ENCODE results near the gene LLGL2. TPM values are rescaled to one million over a fixed set of nuclear protein-coding genes. Genes with fewer than 3 reads are reported as not detected.
"Not testable (repeated sequence)": the region's sequence is repeated elsewhere in the genome, so short reads cannot be mapped to it uniquely, and the experiment has no call there.

Gene LLGL2
- total RNA-seq, 1 experiment from 2014 or later, result 10.8 TPM

GRCh38 chr17:75476752-75477489, 48.6 kb upstream of the LLGL2 start:
- no peak for DNase-seq (ENCODE audit: low spot score)
- no peak overlapping the region for H3K4me3 ChIP-seq (ENCODE audit: low read depth, low read length, poor library complexity, severe bottlenecking)
- peaks cover 12% of the 10 kb centered on the region for H3K36me3 ChIP-seq (ENCODE audit: insufficient read depth, low read length, poor library complexity, severe bottlenecking)
- no peaks in the 10 kb centered on the region for H3K9me3 ChIP-seq (ENCODE audit: low read depth, low read length, poor library complexity, severe bottlenecking)
- BruUV-seq (replicated peaks), result no TSS peak
- intact Hi-C loops (cut with micrococcal nuclease; ENCODE audit: unreplicated experiment), result no loop called here
- no peaks in the 10 kb centered on the region for H3K27me3 ChIP-seq (replicated peaks; ENCODE audit: insufficient read depth, low read depth, low read length, poor library complexity)
- POLR2A ChIA-PET (ENCODE audit: low non-redundant PET), result interaction anchor here (0.7 kb wide), 1 partner anchor 17 kb away, joined by 7 read pairs; no protein-coding TSS in a partner anchor
- CTCF ChIA-PET, result interaction anchor here (0.7 kb wide), 1 partner anchor 11 kb away, joined by 4 read pairs; no protein-coding TSS in a partner anchor
- H3K4me1 ChIP-seq (ENCODE audit: insufficient read depth, low read length, poor library complexity, severe bottlenecking), result no peaks in the 10 kb centered on the region
- H3K27ac ChIP-seq (ENCODE audit: low read depth, low read length, poor library complexity, severe bottlenecking), result no peak overlapping the region
- TF ChIP-seq CTCF (conservative IDR thresholded peaks at IDR 0.05; ENCODE audit: low read depth, low read length) (no peak), EZH2 (IDR thresholded peaks at IDR 0.05; ENCODE audit: borderline replicate concordance, low read depth, low read length, poor library complexity, severe bottlenecking) (no peak)

- H3K9me3 ChIP-seq (ENCODE audit: low read depth, low read length, poor library complexity, severe bottlenecking); DNase-seq (ENCODE audit: low spot score); H3K4me1 ChIP-seq (ENCODE audit: insufficient read depth, low read length, poor library complexity, severe bottlenecking); H3K4me3 ChIP-seq (ENCODE audit: low read depth, low read length, poor library complexity, severe bottlenecking); POLR2A ChIA-PET (ENCODE audit: low non-redundant PET); H3K36me3 ChIP-seq (ENCODE audit: insufficient read depth, low read length, poor library complexity, severe bottlenecking); H3K27me3 ChIP-seq (replicated peaks; ENCODE audit: insufficient read depth, low read depth, low read length, poor library complexity); intact Hi-C loops (cut with micrococcal nuclease; ENCODE audit: unreplicated experiment); BruUV-seq (replicated peaks); H3K27ac ChIP-seq (ENCODE audit: low read depth, low read length, poor library complexity, severe bottlenecking): not testable (repeated sequence)
- CTCF ChIA-PET, result interaction anchor here (0.7 kb wide), 1 partner anchor 10 kb away, joined by 4 read pairs; no protein-coding TSS in a partner anchor
Measured at GRCh38 chr17:75477490-75477862, 48.0 kb upstream of the LLGL2 start.

- CTCF ChIA-PET, result no interaction called here
Measured at GRCh38 chr17:75478508-75478907, 47.0 kb upstream of the LLGL2 start.

More at GRCh38 chr17:75478508-75478907, 47.0 kb upstream of the LLGL2 start:
- H3K27ac ChIP-seq (ENCODE audit: low read depth, low read length, poor library complexity, severe bottlenecking), result no peak overlapping the region
- H3K9me3 ChIP-seq (ENCODE audit: low read depth, low read length, poor library complexity, severe bottlenecking), result no peaks in the 10 kb centered on the region
- H3K4me1 ChIP-seq (ENCODE audit: insufficient read depth, low read length, poor library complexity, severe bottlenecking), result no peaks in the 10 kb centered on the region
- no peaks in the 10 kb centered on the region for H3K27me3 ChIP-seq (replicated peaks; ENCODE audit: insufficient read depth, low read depth, low read length, poor library complexity)
- no peak overlapping the region for H3K4me3 ChIP-seq (ENCODE audit: low read depth, low read length, poor library complexity, severe bottlenecking)
- POLR2A ChIA-PET (ENCODE audit: low non-redundant PET), result no interaction called here
- DNase-seq (ENCODE audit: low spot score), result no peak
- intact Hi-C loops (cut with micrococcal nuclease; ENCODE audit: unreplicated experiment), result no loop called here
- no peaks in the 10 kb centered on the region for H3K36me3 ChIP-seq (ENCODE audit: insufficient read depth, low read length, poor library complexity, severe bottlenecking)
- TF ChIP-seq CTCF (conservative IDR thresholded peaks at IDR 0.05; ENCODE audit: low read depth, low read length), result no peak
- no peak for TF ChIP-seq EZH2 (IDR thresholded peaks at IDR 0.05; ENCODE audit: borderline replicate concordance, low read depth, low read length, poor library complexity, severe bottlenecking)
- BruUV-seq (replicated peaks), result TSS peak; percentile 46

Measured in A673 (cell line).